Mononuclear cell (primary cell): ENCODE data around the gene RAD51B. TPM values are rescaled to one million over a fixed set of nuclear protein-coding genes. Genes with fewer than 3 reads are reported as not detected.

Experiments
- H3K27me3 ChIP-seq: 2 replicates; pipeline ENCODE4 v1.6.0; 2011; ENCODE audit warnings: low read length, control low read depth; ENCODE audit not compliant: insufficient read depth
- H3K4me1 ChIP-seq: 2 replicates; pipeline ENCODE4 v1.5.1; 2011; ENCODE audit warnings: mild to moderate bottlenecking, low read length, control low read depth; ENCODE audit not compliant: insufficient read depth
- H3K4me3 ChIP-seq: 2 replicates; pipeline ENCODE4 v1.5.1; 2011; ENCODE audit warnings: mild to moderate bottlenecking, low read length, moderate library complexity
- H3K9me3 ChIP-seq: 2 replicates; pipeline ENCODE4 v1.5.1; 2011; ENCODE audit warnings: low read depth, mild to moderate bottlenecking, control low read depth, low read length
- total RNA-seq: library from RNA; depleted of rRNA; stranded (reverse); fragments of >200 nt; gene quantifications from one replicate; pipeline ENCODE4 v1.2.3, GENCODE V29; 2012

RAD51B gene
- total RNA-seq, 1 donor, result 21.4 TPM

- peaks cover 16% of the 10 kb centered on the region for H3K4me1 ChIP-seq
Measured at GRCh38 chr14:68551045-68551683, 731.6 kb downstream of the RAD51B start.

GRCh38 chr14:68552075-68552474, 732.5 kb downstream of the RAD51B start:
- H3K27me3 ChIP-seq, result no peaks in the 10 kb centered on the region
- H3K4me3 ChIP-seq, result no peak overlapping the region

More at GRCh38 chr14:68551045-68551683, 731.6 kb downstream of the RAD51B start:
- no peaks in the 10 kb centered on the region for H3K27me3 ChIP-seq
- no peak overlapping the region for H3K4me3 ChIP-seq
- no peaks in the 10 kb centered on the region for H3K9me3 ChIP-seq

GRCh38 chr14:68552602-68553001, 733.0 kb downstream of the RAD51B start:
- no peaks in the 10 kb centered on the region for H3K9me3 ChIP-seq
- H3K4me3 ChIP-seq, result no peak overlapping the region

More at GRCh38 chr14:68552075-68552474, 732.5 kb downstream of the RAD51B start:
- Histone ChIP-seq H3K4me1 (peaks cover 16% of the 10 kb centered on the region), H3K9me3 (no peaks in the 10 kb centered on the region)

GRCh38 chr14:68553311-68553710, 733.7 kb downstream of the RAD51B start:
- Histone ChIP-seq H3K27me3 (no peaks in the 10 kb centered on the region), H3K4me1 (peaks cover 16% of the 10 kb centered on the region), H3K4me3 (no peak overlapping the region), H3K9me3 (no peaks in the 10 kb centered on the region)

More at GRCh38 chr14:68552602-68553001, 733.0 kb downstream of the RAD51B start:
- no peaks in the 10 kb centered on the region for H3K27me3 ChIP-seq
- peaks cover 16% of the 10 kb centered on the region for H3K4me1 ChIP-seq

GRCh38 chr14:68554231-68554630, 734.7 kb downstream of the RAD51B start:
- no peaks in the 10 kb centered on the region for H3K27me3 ChIP-seq
- H3K4me3 ChIP-seq, result no peak overlapping the region
- no peaks in the 10 kb centered on the region for H3K9me3 ChIP-seq
- H3K4me1 ChIP-seq, result peaks cover 16% of the 10 kb centered on the region

- H3K9me3 ChIP-seq, result no peaks in the 10 kb centered on the region
- H3K4me1 ChIP-seq, result peaks cover 16% of the 10 kb centered on the region
- H3K4me3 ChIP-seq, result no peak overlapping the region
- H3K27me3 ChIP-seq, result no peaks in the 10 kb centered on the region
Measured at GRCh38 chr14:68556253-68556652, 736.7 kb downstream of the RAD51B start.

- Histone ChIP-seq H3K4me3 (no peak overlapping the region), H3K9me3 (no peaks in the 10 kb centered on the region), H3K4me1 (peaks cover 7% of the 10 kb centered on the region), H3K27me3 (no peaks in the 10 kb centered on the region)
Measured at GRCh38 chr14:68557648-68558047, 738.1 kb downstream of the RAD51B start.

GRCh38 chr14:68558096-68558495, 738.5 kb downstream of the RAD51B start:
- no peak overlapping the region for H3K4me3 ChIP-seq
- no peaks in the 10 kb centered on the region for H3K27me3 ChIP-seq
- peaks cover 8% of the 10 kb centered on the region for H3K4me1 ChIP-seq
- H3K9me3 ChIP-seq, result no peaks in the 10 kb centered on the region

- peaks cover 20% of the 10 kb centered on the region for H3K4me1 ChIP-seq
- no peak overlapping the region for H3K4me3 ChIP-seq
- no peaks in the 10 kb centered on the region for H3K27me3 ChIP-seq
- no peaks in the 10 kb centered on the region for H3K9me3 ChIP-seq
Measured at GRCh38 chr14:68559949-68560348, 740.4 kb downstream of the RAD51B start.

GRCh38 chr14:68561531-68562007, 742.0 kb downstream of the RAD51B start:
- Histone ChIP-seq H3K4me3 (no peak overlapping the region), H3K4me1 (peaks cover 27% of the 10 kb centered on the region), H3K9me3 (no peaks in the 10 kb centered on the region), H3K27me3 (no peaks in the 10 kb centered on the region)

GRCh38 chr14:68562911-68563250, 743.3 kb downstream of the RAD51B start:
- no peak overlapping the region for H3K4me3 ChIP-seq
- H3K27me3 ChIP-seq, result no peaks in the 10 kb centered on the region
- H3K9me3 ChIP-seq, result no peaks in the 10 kb centered on the region
- peaks cover 27% of the 10 kb centered on the region for H3K4me1 ChIP-seq

- Histone ChIP-seq H3K4me1 (peaks cover 27% of the 10 kb centered on the region), H3K9me3 (no peaks in the 10 kb centered on the region), H3K4me3 (no peak overlapping the region), H3K27me3 (no peaks in the 10 kb centered on the region)
Measured at GRCh38 chr14:68563251-68564131, 743.9 kb downstream of the RAD51B start.

GRCh38 chr14:68564191-68564825, 744.7 kb downstream of the RAD51B start:
- H3K27me3 ChIP-seq, result no peaks in the 10 kb centered on the region
- H3K4me1 ChIP-seq, result peaks cover 30% of the 10 kb centered on the region
- H3K4me3 ChIP-seq, result no peak overlapping the region
- H3K9me3 ChIP-seq, result no peaks in the 10 kb centered on the region

- peaks cover 30% of the 10 kb centered on the region for H3K4me1 ChIP-seq
- H3K27me3 ChIP-seq, result no peaks in the 10 kb centered on the region
- no peak overlapping the region for H3K4me3 ChIP-seq
- H3K9me3 ChIP-seq, result no peaks in the 10 kb centered on the region
Measured at GRCh38 chr14:68564826-68565759, 745.5 kb downstream of the RAD51B start.
